ENCODE results near the gene GBP2.
"Not testable (repeated sequence)": the region's sequence is repeated elsewhere in the genome, so short reads cannot be mapped to it uniquely, and the experiment has no call there.

GRCh38 chr1:89072466-89073065, 53.3 kb downstream of the GBP2 start:
- TF ChIP-seq, protein P1, sequence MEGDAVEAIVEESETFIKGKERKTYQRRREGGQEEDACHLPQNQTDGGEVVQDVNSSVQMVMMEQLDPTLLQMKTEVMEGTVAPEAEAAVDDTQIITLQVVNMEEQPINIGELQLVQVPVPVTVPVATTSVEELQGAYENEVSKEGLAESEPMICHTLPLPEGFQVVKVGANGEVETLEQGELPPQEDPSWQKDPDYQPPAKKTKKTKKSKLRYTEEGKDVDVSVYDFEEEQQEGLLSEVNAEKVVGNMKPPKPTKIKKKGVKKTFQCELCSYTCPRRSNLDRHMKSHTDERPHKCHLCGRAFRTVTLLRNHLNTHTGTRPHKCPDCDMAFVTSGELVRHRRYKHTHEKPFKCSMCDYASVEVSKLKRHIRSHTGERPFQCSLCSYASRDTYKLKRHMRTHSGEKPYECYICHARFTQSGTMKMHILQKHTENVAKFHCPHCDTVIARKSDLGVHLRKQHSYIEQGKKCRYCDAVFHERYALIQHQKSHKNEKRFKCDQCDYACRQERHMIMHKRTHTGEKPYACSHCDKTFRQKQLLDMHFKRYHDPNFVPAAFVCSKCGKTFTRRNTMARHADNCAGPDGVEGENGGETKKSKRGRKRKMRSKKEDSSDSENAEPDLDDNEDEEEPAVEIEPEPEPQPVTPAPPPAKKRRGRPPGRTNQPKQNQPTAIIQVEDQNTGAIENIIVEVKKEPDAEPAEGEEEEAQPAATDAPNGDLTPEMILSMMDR (IDR thresholded peaks at IDR 0.05), result not testable (repeated sequence)
- not testable (repeated sequence) for TF ChIP-seq POLR2A (IDR thresholded peaks at IDR 0.05)
